Upper lobe of left lung (tissue), 4 donors: ENCODE results near the gene VMAC.

Experiments used
- CTCF ChIP-seq, 6 experiments: fragments of 450-650 bp in 4 of 6; fragments of 200-600 bp in 2 of 6; sonication (generic) in 2 of 6; IDR thresholded peaks; one replicate each; pipeline ENCODE4 v1.5.1; 2016 to 2019; ENCODE audit warnings: antibody characterized with exemption in 6 of 6
- EP300 ChIP-seq, 4 donors: sonication (generic); formaldehyde crosslinking; IDR thresholded peaks; one replicate each; pipeline ENCODE4 v1.5.1; 2017; ENCODE audit warnings: antibody characterized with exemption in 4 of 4, control low read depth in 2 of 4
- POLR2A ChIP-seq, 4 donors: fragments of 450-650 bp; IDR thresholded peaks; one replicate each; pipeline ENCODE4 v1.5.1; 2016 to 2017; ENCODE audit warnings: antibody characterized with exemption in 4 of 4, mild to moderate bottlenecking in 2 of 4
- POLR2AphosphoS5 ChIP-seq, 2 donors: sonication (generic); formaldehyde crosslinking; IDR thresholded peaks; one replicate each; pipeline ENCODE4 v1.5.1; 2017; ENCODE audit warnings: antibody characterized with exemption in 2 of 2

- TF ChIP-seq POLR2A (IDR thresholded peaks at IDR 0.05), result no peak
- TF ChIP-seq POLR2AphosphoS5 (IDR thresholded peaks at IDR 0.05), result no peak
- no peak for TF ChIP-seq CTCF (IDR thresholded peaks at IDR 0.05)
- TF ChIP-seq EP300 (IDR thresholded peaks at IDR 0.05), result no peak
Measured at GRCh38 chr19:5922161-5922545, 17.5 kb downstream of the VMAC start.
